LHCN-M2 (cell line): ENCODE data around the gene F13B. TPM values are rescaled to one million over a fixed set of nuclear protein-coding genes. Genes with fewer than 3 reads are reported as not detected.

ENCODE experiments used
- total RNA-seq: library from RNA; depleted of rRNA; stranded (reverse); fragments of >200 nt; gene quantifications from 2 replicates; pipeline ENCODE4 v1.2.3, GENCODE V29; 2014; rRNA removed

Gene F13B
- total RNA-seq, 1 experiment from 2014 or later: not detected

Other genes with a start within 250 kb of the F13B start
- not detected in 2 replicates for gene CFHR1, start 247.5 kb downstream of the F13B start, total RNA-seq
- gene CFHR4, start 179.2 kb downstream of the F13B start, total RNA-seq: not detected in 2 replicates
- not detected in 2 replicates for gene CFHR2, start 123.5 kb downstream of the F13B start, total RNA-seq
- gene CFHR5, start 89.7 kb downstream of the F13B start, total RNA-seq: not detected in 2 replicates
- gene ASPM, start 79.4 kb upstream of the F13B start, total RNA-seq: 70.1 and 76.5 TPM in 2 replicates
- gene ZBTB41, start 134.0 kb upstream of the F13B start, total RNA-seq: 15.2 and 16.4 TPM in 2 replicates
- 0.06 and 0.13 TPM in 2 replicates for gene CRB1, start 201.0 kb upstream of the F13B start, total RNA-seq